Panc1 (cell line): Measurements from ENCODE around the gene MOB3A. TPM values are rescaled to one million over a fixed set of nuclear protein-coding genes. Genes with fewer than 3 reads are reported as not detected.

ENCODE experiments used
- ATAC-seq: fragments of 200-7000 bp; cut with Tn5 transposase; 2 replicates; pipeline ENCODE4 v1.9.1; 2020; ENCODE audit warnings: mild to moderate bottlenecking, moderate library complexity
- BruUV-seq: library from RNA; stranded (reverse); fragments of 400-500 nt; replicated peaks from 2 replicates; lab custom pipeline; 2021; lab: Mats Ljungman, UMichigan
- CTCF ChIA-PET: fragments of 300-600 bp; sonication (Branson Sonifier 250); formaldehyde crosslinking; loops from one replicate; lab custom pipeline; 2022; ENCODE audit warnings: antibody characterized with exemption; lab: Charles Lee
- POLR2A ChIA-PET: fragments of 300-600 bp; sonication (Branson Sonifier 250); formaldehyde crosslinking; loops from one replicate; lab custom pipeline; 2022; ENCODE audit warnings: antibody characterized with exemption; lab: Charles Lee
- DNase-seq: peaks from one replicate; pipeline ENCODE4 v3.0.0-alpha.2; 2010; ENCODE audit warnings: low read depth, low spot score
- H3K27ac ChIP-seq: 2 replicates; pipeline ENCODE4 v1.5.1; 2011; ENCODE audit warnings: mild to moderate bottlenecking, low read length, inconsistent platforms
- H3K27me3 ChIP-seq: fragments of 200-500 bp; sonication (Bioruptor generic); 2 replicates; pipeline ENCODE4 v1.6.0; 2014; ENCODE audit warnings: low read length, inconsistent platforms; ENCODE audit not compliant: control insufficient read depth, insufficient read depth
- H3K36me3 ChIP-seq: fragments of 200-500 bp; sonication (Bioruptor generic); 2 replicates; pipeline ENCODE4 v1.5.1; 2014; ENCODE audit warnings: inconsistent platforms, mild to moderate bottlenecking, low read length, moderate library complexity; ENCODE audit not compliant: control insufficient read depth, insufficient read depth
- H3K4me1 ChIP-seq: 2 replicates; pipeline ENCODE4 v1.5.1; 2011; ENCODE audit warnings: inconsistent platforms, mild to moderate bottlenecking, low read length, moderate library complexity; ENCODE audit not compliant: control insufficient read depth, insufficient read depth
- H3K4me3 ChIP-seq, 2 experiments: 2 replicates each; pipeline ENCODE4 v1.5.1; 2011 to 2012; ENCODE audit warnings: low read depth in 2 of 2, low read length in 2 of 2, mild to moderate bottlenecking in 2 of 2, inconsistent platforms in 1 of 2, moderate library complexity in 1 of 2
- H3K9me3 ChIP-seq: fragments of 200-500 bp; sonication (Bioruptor generic); 2 replicates; pipeline ENCODE4 v1.5.1; 2014; ENCODE audit warnings: low read depth, mild to moderate bottlenecking, inconsistent platforms, low read length, moderate library complexity; ENCODE audit not compliant: control insufficient read depth, insufficient read depth
- CTCF ChIP-seq: fragments of 450-650 bp; IDR thresholded peaks from 2 replicates; pipeline ENCODE4 v1.5.1; 2017; ENCODE audit warnings: mild to moderate bottlenecking
- POLR2AphosphoS5 ChIP-seq: IDR thresholded peaks from 2 replicates; pipeline ENCODE4 v1.6.1; 2012; ENCODE audit warnings: mild to moderate bottlenecking, low read depth, low read length, moderate library complexity
- REST ChIP-seq, 2 experiments: IDR thresholded peaks; 2 replicates each; pipeline ENCODE4 v1.6.1; 2011 to 2012; ENCODE audit warnings: low read depth in 2 of 2, control low read depth in 1 of 2, low read length in 1 of 2, mild to moderate bottlenecking in 1 of 2, moderate library complexity in 1 of 2; ENCODE audit not compliant: insufficient read depth in 1 of 2
- SIN3A ChIP-seq: IDR thresholded peaks from 2 replicates; pipeline ENCODE4 v1.6.1; 2012; ENCODE audit warnings: low read depth, mild to moderate bottlenecking, low read length, moderate library complexity, borderline replicate concordance; ENCODE audit not compliant: insufficient read depth
- TCF7L2 ChIP-seq: IDR thresholded peaks from 2 replicates; pipeline ENCODE4 v1.6.1; 2011; ENCODE audit warnings: mild to moderate bottlenecking, low read depth, low read length, inconsistent platforms
- in situ Hi-C: cut with HindIII; loops from 2 replicates; pipeline ENCODE4 v1.10.0; 2016; ENCODE audit warnings: low sequenced_read_pairs, low pct_unique_long_range_greater_than_20kb
- intact Hi-C: fragments of 100-400 bp; cut with micrococcal nuclease; formaldehyde crosslinking; loops from one replicate; pipeline ENCODE4 v1.10.0; 2022; ENCODE audit not compliant: unreplicated experiment
- total RNA-seq: library from RNA; stranded (reverse); gene quantifications from one replicate; pipeline ENCODE4 v1.2.1, GENCODE V29; 2021; ENCODE audit not compliant: unreplicated experiment

The MOB3A gene
- total RNA-seq, 1 experiment from 2014 or later = 36.3 TPM

- no peaks in the 10 kb centered on the region for H3K9me3 ChIP-seq
- H3K4me1 ChIP-seq = 0 out of 2 replicates have a peak, but pooled peaks cover 3% of the 10 kb centered on the region
- CTCF ChIA-PET = no interaction called here
- no peaks in the 10 kb centered on the region for H3K27me3 ChIP-seq
- BruUV-seq = no TSS peak
- ATAC-seq (no peak), DNase-seq (no peak)
- no peaks in the 10 kb centered on the region for H3K36me3 ChIP-seq
- in situ Hi-C loops = no loop called here
- no peak overlapping the region for H3K4me3 ChIP-seq
- intact Hi-C loops = no loop called here
- no peak for TF ChIP-seq REST (IDR thresholded peaks at IDR 0.05; ENCODE audit: insufficient read depth in 1 of 2, low read depth in 2 of 2, low read length in 1 of 2)
- no peak for TF ChIP-seq TCF7L2
- no peak for TF ChIP-seq POLR2AphosphoS5
- no peak for TF ChIP-seq SIN3A
- no peak for TF ChIP-seq CTCF
- POLR2A ChIA-PET = interaction anchor here (0.7 kb wide), 1 partner anchor 31 kb away, joined by 3 read pairs; no protein-coding TSS in a partner anchor
- no peak overlapping the region for H3K27ac ChIP-seq
These were observed 69.4 kb downstream of the MOB3A start for GRCh38 chr19:2026770-2027169.

DNA sequence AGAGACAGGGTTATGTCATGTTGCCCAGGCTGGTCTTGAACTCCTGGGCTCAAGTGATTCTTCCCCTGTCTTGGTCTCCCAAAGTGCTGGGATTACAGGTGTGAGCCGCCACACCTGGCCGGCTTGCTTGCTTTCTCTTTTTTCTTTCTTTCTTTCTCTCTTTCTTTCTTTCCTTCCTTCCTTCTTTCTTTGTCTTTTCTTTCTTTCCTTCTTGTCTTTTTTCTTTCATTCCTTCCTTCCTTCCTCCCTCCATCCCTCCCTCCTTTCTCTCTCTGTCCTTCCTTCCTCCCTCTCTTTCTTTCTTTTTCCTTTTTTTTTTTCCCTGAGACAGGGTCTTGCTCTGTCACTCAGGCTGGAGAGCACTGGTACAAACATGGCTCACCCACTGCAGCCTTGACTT is 73.8 kb downstream of the MOB3A start:
- Histone ChIP-seq H3K9me3 (no peaks in the 10 kb centered on the region), H3K4me1 (no peaks in the 10 kb centered on the region), H3K27me3 (no peaks in the 10 kb centered on the region), H3K4me3 (no peak overlapping the region), H3K27ac (no peak overlapping the region), H3K36me3 (no peaks in the 10 kb centered on the region)
- intact Hi-C loops = loop anchor here (5.0 kb wide), 1 partner anchor 45 kb away; no protein-coding TSS in a partner anchor
- ATAC-seq (no peak), DNase-seq (no peak)
- no TSS peak for BruUV-seq
- ChIA-PET POLR2A (no interaction called here), CTCF (no interaction called here)
- in situ Hi-C loops = no loop called here
- TF ChIP-seq POLR2AphosphoS5 (no peak), CTCF (no peak), TCF7L2 (no peak), REST (IDR thresholded peaks at IDR 0.05; ENCODE audit: insufficient read depth in 1 of 2, low read depth in 2 of 2, low read length in 1 of 2) (no peak), SIN3A (no peak)
